ENCODE measurements around the gene CFAP141.

CFAP141 gene

GRCh38 chr1:154167461-154167860 lies 38.7 kb downstream of the CFAP141 start:
- H3K27me3 ChIP-seq (replicated peaks; ENCODE audit: control insufficient read depth, insufficient read depth, low read length) = no peaks in the 10 kb centered on the region
- H3K4me3 ChIP-seq (ENCODE audit: low read length) = no peak overlapping the region
- no peak for DNase-seq (ENCODE audit: low read depth)
- peaks cover 99% of the 10 kb centered on the region for H3K36me3 ChIP-seq (ENCODE audit: control insufficient read depth, insufficient read depth, low read length, severe bottlenecking)
- H3K9me3 ChIP-seq (ENCODE audit: control insufficient read depth, low read length) = no peaks in the 10 kb centered on the region
- peaks cover 4% of the 10 kb centered on the region for H3K4me1 ChIP-seq (ENCODE audit: control insufficient read depth, insufficient read depth, low read length)
- H3K9ac ChIP-seq (ENCODE audit: low read length) = no peak overlapping the region

DNA sequence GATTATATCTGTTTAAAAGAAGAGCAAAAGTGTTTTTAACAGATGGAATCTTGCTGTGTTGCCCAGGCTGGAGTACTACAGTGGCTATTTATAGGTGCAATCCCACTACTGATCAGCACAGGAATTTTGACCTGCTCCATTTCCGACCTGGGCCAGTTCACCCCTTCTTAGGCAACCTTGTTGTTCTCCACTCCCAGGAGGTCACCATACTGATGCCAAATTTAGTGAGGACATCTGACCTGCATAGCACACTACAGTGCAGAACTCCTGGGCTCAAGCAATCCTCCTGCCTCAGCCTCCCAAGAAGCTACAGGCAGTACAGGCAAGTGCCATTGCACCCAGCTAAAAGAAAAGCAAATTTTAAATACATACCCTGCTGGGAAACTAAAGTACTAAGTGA lies 39.9 kb downstream of the CFAP141 start:
- peaks cover 99% of the 10 kb centered on the region for H3K36me3 ChIP-seq (ENCODE audit: control insufficient read depth, insufficient read depth, low read length, severe bottlenecking)

GRCh38 chr1:154159554-154159953 lies 46.6 kb downstream of the CFAP141 start:
- Histone ChIP-seq H3K4me3 (ENCODE audit: low read length) (no peak overlapping the region), H3K4me1 (ENCODE audit: control insufficient read depth, insufficient read depth, low read length) (peaks cover 26% of the 10 kb centered on the region), H3K9ac (ENCODE audit: low read length) (no peak overlapping the region), H3K36me3 (ENCODE audit: control insufficient read depth, insufficient read depth, low read length, severe bottlenecking) (peaks cover 83% of the 10 kb centered on the region), H3K9me3 (ENCODE audit: control insufficient read depth, low read length) (no peaks in the 10 kb centered on the region), H3K27me3 (replicated peaks; ENCODE audit: control insufficient read depth, insufficient read depth, low read length) (no peaks in the 10 kb centered on the region)
- DNase-seq (ENCODE audit: low read depth) = no peak

More for the DNA sequence above, 39.9 kb downstream of the CFAP141 start:
- Histone ChIP-seq H3K27me3 (replicated peaks; ENCODE audit: control insufficient read depth, insufficient read depth, low read length) (no peaks in the 10 kb centered on the region), H3K4me3 (ENCODE audit: low read length) (no peak overlapping the region), H3K4me1 (ENCODE audit: control insufficient read depth, insufficient read depth, low read length) (peaks cover 3% of the 10 kb centered on the region), H3K9me3 (ENCODE audit: control insufficient read depth, low read length) (no peaks in the 10 kb centered on the region), H3K9ac (ENCODE audit: low read length) (no peak overlapping the region)
- no peak for DNase-seq (ENCODE audit: low read depth)

- Histone ChIP-seq H3K4me3 (ENCODE audit: low read length) (no peak overlapping the region), H3K9ac (ENCODE audit: low read length) (no peak overlapping the region), H3K36me3 (ENCODE audit: control insufficient read depth, insufficient read depth, low read length, severe bottlenecking) (peaks cover 74% of the 10 kb centered on the region), H3K27me3 (replicated peaks; ENCODE audit: control insufficient read depth, insufficient read depth, low read length) (no peaks in the 10 kb centered on the region), H3K9me3 (ENCODE audit: control insufficient read depth, low read length) (no peaks in the 10 kb centered on the region), H3K4me1 (ENCODE audit: control insufficient read depth, insufficient read depth, low read length) (peaks cover 26% of the 10 kb centered on the region)
- no peak for DNase-seq (ENCODE audit: low read depth)
Observed at GRCh38 chr1:154158307-154159125, 47.6 kb downstream of the CFAP141 start.

DNA sequence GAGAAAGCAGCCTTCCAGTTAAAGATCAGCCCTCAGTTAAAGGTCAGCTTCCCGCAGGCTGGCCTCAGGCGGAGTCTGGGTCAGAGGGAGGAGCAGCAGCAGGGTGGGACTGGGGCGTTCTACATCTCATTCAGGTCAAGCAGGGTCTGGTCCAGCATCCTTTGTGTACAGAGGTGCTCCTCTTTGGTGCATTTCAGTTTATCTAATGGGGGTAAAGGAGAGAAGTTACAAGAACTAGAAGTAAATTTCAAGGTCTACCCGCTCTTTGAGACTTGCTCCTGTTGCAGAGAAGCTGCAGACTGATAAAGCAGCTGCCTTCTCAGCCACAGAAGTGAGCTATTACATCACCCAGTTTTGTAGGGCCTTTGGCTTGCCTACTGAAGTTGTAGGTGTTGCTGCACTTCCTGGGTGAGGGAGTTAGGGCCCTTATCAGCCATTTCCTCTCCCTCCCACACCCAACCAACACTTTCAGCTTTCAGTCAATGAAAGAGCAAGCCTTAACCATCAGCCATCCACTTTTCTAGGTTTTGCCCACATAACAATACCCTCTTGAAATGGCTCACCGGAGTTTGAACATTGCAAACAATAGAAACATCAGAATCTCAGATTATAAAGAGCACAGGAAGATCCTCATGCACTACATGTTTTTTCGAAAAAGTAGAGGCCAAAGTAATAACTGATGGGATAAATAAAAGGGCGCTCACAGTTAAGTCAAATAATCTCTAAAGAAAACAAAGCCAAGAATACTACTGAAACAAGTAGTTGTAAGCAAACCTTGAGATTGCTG lies 48.4 kb downstream of the CFAP141 start:
- no peak for DNase-seq (ENCODE audit: low read depth)
- H3K4me1 ChIP-seq (ENCODE audit: control insufficient read depth, insufficient read depth, low read length) = peaks cover 26% of the 10 kb centered on the region
- no peaks in the 10 kb centered on the region for H3K9me3 ChIP-seq (ENCODE audit: control insufficient read depth, low read length)
- H3K27me3 ChIP-seq (replicated peaks; ENCODE audit: control insufficient read depth, insufficient read depth, low read length) = no peaks in the 10 kb centered on the region
- peaks cover 66% of the 10 kb centered on the region for H3K36me3 ChIP-seq (ENCODE audit: control insufficient read depth, insufficient read depth, low read length, severe bottlenecking)
- H3K4me3 ChIP-seq (ENCODE audit: low read length) = no peak overlapping the region
- no peak overlapping the region for H3K9ac ChIP-seq (ENCODE audit: low read length)

DNA sequence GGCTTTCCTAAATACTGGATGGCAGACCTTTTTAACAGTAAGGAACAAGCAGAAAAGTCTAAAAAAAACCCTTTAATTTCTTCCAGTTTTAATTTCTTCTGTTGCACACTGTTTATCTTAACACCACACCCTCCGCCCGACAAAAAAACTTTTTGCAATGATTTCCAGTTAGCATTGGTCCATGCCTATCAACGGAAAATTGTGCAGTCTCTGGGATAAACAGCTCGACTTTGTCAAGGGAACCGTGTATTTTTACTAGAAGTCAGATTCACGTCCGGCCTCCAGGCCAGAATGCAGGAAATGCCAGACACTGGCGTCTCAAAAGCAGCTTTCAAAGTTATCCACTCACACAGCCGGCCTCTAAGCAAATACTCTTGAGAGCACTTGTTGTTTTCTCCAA lies 50.9 kb downstream of the CFAP141 start:
- DNase-seq (ENCODE audit: low read depth) = peak; percentile 55
- H3K27me3 ChIP-seq (replicated peaks; ENCODE audit: control insufficient read depth, insufficient read depth, low read length) = no peaks in the 10 kb centered on the region
- no peaks in the 10 kb centered on the region for H3K9me3 ChIP-seq (ENCODE audit: control insufficient read depth, low read length)
- H3K9ac ChIP-seq (ENCODE audit: low read length) = peak overlapping the region; percentile 32
- peaks cover 41% of the 10 kb centered on the region for H3K36me3 ChIP-seq (ENCODE audit: control insufficient read depth, insufficient read depth, low read length, severe bottlenecking)
- peaks cover 39% of the 10 kb centered on the region for H3K4me1 ChIP-seq (ENCODE audit: control insufficient read depth, insufficient read depth, low read length)
- H3K4me3 ChIP-seq (ENCODE audit: low read length) = peak overlapping the region; percentile 7

GRCh38 chr1:154154534-154155191 lies 51.5 kb downstream of the CFAP141 start, which contains the start of gene NUP210L:
TSS of gene NUP210L (minus strand) at chr1:154155073.
- peak; percentile 28 for DNase-seq (ENCODE audit: low read depth)
- Histone ChIP-seq H3K36me3 (ENCODE audit: control insufficient read depth, insufficient read depth, low read length, severe bottlenecking) (peaks cover 35% of the 10 kb centered on the region), H3K9me3 (ENCODE audit: control insufficient read depth, low read length) (no peaks in the 10 kb centered on the region)

DNA sequence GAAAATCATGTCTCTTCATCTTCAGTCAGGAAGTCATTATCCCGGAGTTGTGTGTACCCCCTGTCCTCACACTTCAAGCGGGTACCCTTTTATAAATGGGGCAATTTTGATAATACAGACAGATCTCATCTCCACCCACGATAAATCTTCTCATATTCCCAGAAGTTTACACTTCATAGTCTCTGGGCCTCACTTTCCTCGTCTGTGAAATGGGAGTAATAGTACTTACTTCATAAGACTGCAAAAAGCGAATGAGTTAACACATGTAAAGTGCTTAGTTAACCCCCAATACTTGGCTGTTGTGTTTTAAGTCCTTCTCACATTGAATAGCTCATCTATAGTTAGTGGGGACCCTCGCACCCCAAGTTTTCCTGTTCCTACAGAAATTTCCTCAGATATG lies 52.1 kb downstream of the CFAP141 start:
- Histone ChIP-seq H3K4me3 (ENCODE audit: low read length) (no peak overlapping the region), H3K4me1 (ENCODE audit: control insufficient read depth, insufficient read depth, low read length) (peaks cover 39% of the 10 kb centered on the region), H3K36me3 (ENCODE audit: control insufficient read depth, insufficient read depth, low read length, severe bottlenecking) (peaks cover 29% of the 10 kb centered on the region), H3K9ac (ENCODE audit: low read length) (no peak overlapping the region), H3K9me3 (ENCODE audit: control insufficient read depth, low read length) (no peaks in the 10 kb centered on the region), H3K27me3 (replicated peaks; ENCODE audit: control insufficient read depth, insufficient read depth, low read length) (no peaks in the 10 kb centered on the region)
- no peak for DNase-seq (ENCODE audit: low read depth)

More at GRCh38 chr1:154154534-154155191, 51.5 kb downstream of the CFAP141 start, which contains the start of gene NUP210L:
- Histone ChIP-seq H3K4me3 (ENCODE audit: low read length) (peak within 1 kb of the TSS; percentile 7), H3K9ac (ENCODE audit: low read length) (peak within 1 kb of the TSS; percentile 32), H3K4me1 (ENCODE audit: control insufficient read depth, insufficient read depth, low read length) (peaks cover 39% of the 10 kb centered on the region), H3K27me3 (replicated peaks; ENCODE audit: control insufficient read depth, insufficient read depth, low read length) (no peaks in the 10 kb centered on the region)

GRCh38 chr1:154151311-154151710 lies 54.8 kb downstream of the CFAP141 start:
- Histone ChIP-seq H3K27me3 (replicated peaks; ENCODE audit: control insufficient read depth, insufficient read depth, low read length) (no peaks in the 10 kb centered on the region), H3K4me3 (ENCODE audit: low read length) (peak overlapping the region; percentile 29), H3K36me3 (ENCODE audit: control insufficient read depth, insufficient read depth, low read length, severe bottlenecking) (peaks cover 11% of the 10 kb centered on the region), H3K4me1 (ENCODE audit: control insufficient read depth, insufficient read depth, low read length) (peaks cover 24% of the 10 kb centered on the region), H3K9me3 (ENCODE audit: control insufficient read depth, low read length) (no peaks in the 10 kb centered on the region), H3K9ac (ENCODE audit: low read length) (peak overlapping the region; percentile 25)
- DNase-seq (ENCODE audit: low read depth) = peak; percentile 40

All from adipocyte (in vitro differentiated cells).